ENCODE data around the gene CCDC97. TPM values are rescaled to one million over a fixed set of nuclear protein-coding genes. Genes with fewer than 3 reads are reported as not detected.

CCDC97 gene
- polyA plus RNA-seq, 1 of the 3 experiments (the other 2 are of a cell fraction) = 9.6 TPM

DNA sequence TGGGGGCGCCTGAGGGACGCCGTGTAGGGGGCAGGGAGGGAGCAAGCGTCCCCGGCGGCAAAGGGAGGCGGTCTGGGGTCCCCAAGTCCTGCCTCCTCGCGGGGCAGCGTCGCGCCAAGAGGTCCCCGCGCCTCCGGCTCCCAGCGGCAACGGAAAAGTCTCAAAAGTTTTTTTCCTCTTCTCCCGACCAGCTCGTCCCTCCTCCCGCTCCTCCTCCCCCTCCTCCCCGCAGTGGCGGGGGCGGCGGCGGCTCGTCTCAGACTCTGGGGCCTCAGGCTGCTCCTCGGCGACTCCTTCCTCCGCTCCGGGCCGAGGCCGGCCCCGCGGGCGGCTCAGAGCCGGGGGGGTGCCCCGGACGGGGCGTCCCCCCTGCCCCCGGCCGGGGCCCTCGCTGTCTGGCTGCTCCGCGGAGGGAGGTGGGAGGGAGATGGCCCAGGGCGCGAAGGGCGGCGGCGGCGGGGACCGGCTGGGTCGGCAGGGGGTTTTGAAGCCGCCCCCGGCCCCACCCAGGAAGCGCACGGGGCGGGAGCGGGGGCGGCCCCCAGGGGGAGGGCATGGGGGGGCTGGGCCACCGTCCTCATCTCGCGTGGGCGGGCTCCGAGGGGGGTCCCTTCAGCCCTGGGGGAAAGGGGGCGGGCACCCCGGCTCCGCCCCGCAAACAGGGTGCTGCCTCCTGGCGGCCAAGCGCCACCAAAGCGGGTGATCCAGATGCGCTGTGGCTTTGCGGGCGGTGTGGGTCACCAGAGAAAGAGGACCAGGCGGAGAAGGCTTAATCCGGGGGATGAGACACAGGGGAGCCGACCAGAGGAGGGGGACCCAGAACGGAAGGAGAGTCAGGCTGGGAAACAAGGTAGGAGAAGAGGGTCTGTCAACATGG, 43.7 kb downstream of the CCDC97 start, which contains the start of gene TGFB1 (continued):
- TF ChIP-seq, protein P1, sequence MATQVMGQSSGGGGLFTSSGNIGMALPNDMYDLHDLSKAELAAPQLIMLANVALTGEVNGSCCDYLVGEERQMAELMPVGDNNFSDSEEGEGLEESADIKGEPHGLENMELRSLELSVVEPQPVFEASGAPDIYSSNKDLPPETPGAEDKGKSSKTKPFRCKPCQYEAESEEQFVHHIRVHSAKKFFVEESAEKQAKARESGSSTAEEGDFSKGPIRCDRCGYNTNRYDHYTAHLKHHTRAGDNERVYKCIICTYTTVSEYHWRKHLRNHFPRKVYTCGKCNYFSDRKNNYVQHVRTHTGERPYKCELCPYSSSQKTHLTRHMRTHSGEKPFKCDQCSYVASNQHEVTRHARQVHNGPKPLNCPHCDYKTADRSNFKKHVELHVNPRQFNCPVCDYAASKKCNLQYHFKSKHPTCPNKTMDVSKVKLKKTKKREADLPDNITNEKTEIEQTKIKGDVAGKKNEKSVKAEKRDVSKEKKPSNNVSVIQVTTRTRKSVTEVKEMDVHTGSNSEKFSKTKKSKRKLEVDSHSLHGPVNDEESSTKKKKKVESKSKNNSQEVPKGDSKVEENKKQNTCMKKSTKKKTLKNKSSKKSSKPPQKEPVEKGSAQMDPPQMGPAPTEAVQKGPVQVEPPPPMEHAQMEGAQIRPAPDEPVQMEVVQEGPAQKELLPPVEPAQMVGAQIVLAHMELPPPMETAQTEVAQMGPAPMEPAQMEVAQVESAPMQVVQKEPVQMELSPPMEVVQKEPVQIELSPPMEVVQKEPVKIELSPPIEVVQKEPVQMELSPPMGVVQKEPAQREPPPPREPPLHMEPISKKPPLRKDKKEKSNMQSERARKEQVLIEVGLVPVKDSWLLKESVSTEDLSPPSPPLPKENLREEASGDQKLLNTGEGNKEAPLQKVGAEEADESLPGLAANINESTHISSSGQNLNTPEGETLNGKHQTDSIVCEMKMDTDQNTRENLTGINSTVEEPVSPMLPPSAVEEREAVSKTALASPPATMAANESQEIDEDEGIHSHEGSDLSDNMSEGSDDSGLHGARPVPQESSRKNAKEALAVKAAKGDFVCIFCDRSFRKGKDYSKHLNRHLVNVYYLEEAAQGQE (IDR thresholded peaks at IDR 0.05; ENCODE audit: low read depth, low read length) = 0 out of 2 replicates have a peak, but pooled peaks have one; percentile 1
- peak; percentile 43; the same call in 1 of the 2 replicates for TF ChIP-seq SIN3A (IDR thresholded peaks at IDR 0.05; ENCODE audit: borderline replicate concordance, low read depth, low read length)
- peak; percentile 59; the same call in 1 of the 2 replicates for TF ChIP-seq POLR2AphosphoS5 (IDR thresholded peaks at IDR 0.05; ENCODE audit: low read depth, low read length)

DNA sequence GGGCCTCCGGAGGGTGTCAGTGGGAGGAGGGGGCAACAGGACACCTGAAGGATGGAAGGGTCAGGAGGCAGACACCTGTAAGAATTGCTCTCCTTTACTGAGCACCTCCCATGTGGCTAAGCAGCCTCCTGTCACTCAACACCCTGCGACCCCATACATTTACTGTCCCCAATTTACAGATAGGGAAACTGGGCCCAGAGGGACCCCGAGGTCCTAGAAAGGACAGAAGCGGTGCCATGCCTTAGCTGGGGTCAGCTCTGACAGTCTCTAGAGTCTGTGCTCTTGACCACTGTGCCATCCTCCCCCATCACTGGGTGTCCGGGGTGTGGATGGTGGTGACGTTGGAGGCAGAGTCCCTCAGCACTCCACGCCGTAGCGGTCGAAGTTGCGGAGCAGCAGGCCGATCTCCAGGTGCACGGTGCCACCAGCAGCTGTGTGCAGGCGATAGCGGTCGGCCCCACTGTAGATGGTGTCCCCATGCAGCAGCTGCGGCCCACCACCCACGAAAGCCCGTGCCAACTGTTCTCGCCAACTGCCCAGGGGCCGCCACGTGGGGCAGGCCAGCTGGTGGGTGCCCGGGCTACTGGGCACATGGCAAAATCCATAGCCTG, 44.5 kb downstream of the CCDC97 start:
- Histone ChIP-seq H3K36me3 (replicated peaks in 1 of 2; ENCODE audit: control insufficient read depth in 1 of 2, insufficient read depth in 2 of 2, low read length in 1 of 2) (peaks cover 0 to 6% of the 10 kb centered on the region in 2 experiments), H3K9ac (no peak overlapping the region), H3K4me1 (ENCODE audit: control insufficient read depth in 1 of 2, insufficient read depth in 2 of 2, low read depth in 1 of 2, low read length in 1 of 2) (peaks cover 0 to 34% of the 10 kb centered on the region in 2 experiments; a peak in 2 of 4 replicates), H3K27me3 (ENCODE audit: insufficient read depth) (no peaks in the 10 kb centered on the region), H3K79me2 (ENCODE audit: insufficient read depth) (peaks cover 42% of the 10 kb centered on the region), H3K4me2 (peak overlapping the region; percentile 99; the same call in 1 of the 2 replicates), H3K9me2 (no peaks in the 10 kb centered on the region), H3K4me3 (ENCODE audit: low read depth in 2 of 2, low read length in 1 of 2) (peak overlapping the region; percentile 65 to 99; a peak in 3 of 4 replicates), H3K9me3 (no peaks in the 10 kb centered on the region), H2AFZ (ENCODE audit: low read depth) (no peak overlapping the region), H3F3A (replicated peaks; ENCODE audit: insufficient read depth) (peaks cover 9% of the 10 kb centered on the region), H4K20me1 (ENCODE audit: insufficient read depth) (peaks cover 38% of the 10 kb centered on the region), H3K27ac (ENCODE audit: low read depth in 2 of 2, low read length in 1 of 2) (peak overlapping the region in 1 of 2 experiments; percentile 79; a peak in 2 of 4 replicates)
- POLR2A ChIA-PET = no interaction called here
- no peak for DNase-seq
- WGBS (ENCODE audit: low lambda C conversion rate) = 82% methylated on average over 6 of the region's 23 CpGs
- no peak for TF ChIP-seq FOSL2 (IDR thresholded peaks at IDR 0.05; ENCODE audit: borderline replicate concordance, low read depth)
- TF ChIP-seq, protein P2, sequence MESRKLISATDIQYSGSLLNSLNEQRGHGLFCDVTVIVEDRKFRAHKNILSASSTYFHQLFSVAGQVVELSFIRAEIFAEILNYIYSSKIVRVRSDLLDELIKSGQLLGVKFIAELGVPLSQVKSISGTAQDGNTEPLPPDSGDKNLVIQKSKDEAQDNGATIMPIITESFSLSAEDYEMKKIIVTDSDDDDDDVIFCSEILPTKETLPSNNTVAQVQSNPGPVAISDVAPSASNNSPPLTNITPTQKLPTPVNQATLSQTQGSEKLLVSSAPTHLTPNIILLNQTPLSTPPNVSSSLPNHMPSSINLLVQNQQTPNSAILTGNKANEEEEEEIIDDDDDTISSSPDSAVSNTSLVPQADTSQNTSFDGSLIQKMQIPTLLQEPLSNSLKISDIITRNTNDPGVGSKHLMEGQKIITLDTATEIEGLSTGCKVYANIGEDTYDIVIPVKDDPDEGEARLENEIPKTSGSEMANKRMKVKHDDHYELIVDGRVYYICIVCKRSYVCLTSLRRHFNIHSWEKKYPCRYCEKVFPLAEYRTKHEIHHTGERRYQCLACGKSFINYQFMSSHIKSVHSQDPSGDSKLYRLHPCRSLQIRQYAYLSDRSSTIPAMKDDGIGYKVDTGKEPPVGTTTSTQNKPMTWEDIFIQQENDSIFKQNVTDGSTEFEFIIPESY (IDR thresholded peaks at IDR 0.05; ENCODE audit: borderline replicate concordance, low read depth) = no peak
- no peak for TF ChIP-seq RCOR1 (IDR thresholded peaks at IDR 0.05; ENCODE audit: low read length)
- no peak for TF ChIP-seq RAD21 (IDR thresholded peaks at IDR 0.05; ENCODE audit: low read length)
- no peak for TF ChIP-seq NFIC (IDR thresholded peaks at IDR 0.05; ENCODE audit: borderline replicate concordance)
- no peak for TF ChIP-seq NRF1 (IDR thresholded peaks at IDR 0.05; ENCODE audit: low read depth, low read length)
- TF ChIP-seq, protein P3, sequence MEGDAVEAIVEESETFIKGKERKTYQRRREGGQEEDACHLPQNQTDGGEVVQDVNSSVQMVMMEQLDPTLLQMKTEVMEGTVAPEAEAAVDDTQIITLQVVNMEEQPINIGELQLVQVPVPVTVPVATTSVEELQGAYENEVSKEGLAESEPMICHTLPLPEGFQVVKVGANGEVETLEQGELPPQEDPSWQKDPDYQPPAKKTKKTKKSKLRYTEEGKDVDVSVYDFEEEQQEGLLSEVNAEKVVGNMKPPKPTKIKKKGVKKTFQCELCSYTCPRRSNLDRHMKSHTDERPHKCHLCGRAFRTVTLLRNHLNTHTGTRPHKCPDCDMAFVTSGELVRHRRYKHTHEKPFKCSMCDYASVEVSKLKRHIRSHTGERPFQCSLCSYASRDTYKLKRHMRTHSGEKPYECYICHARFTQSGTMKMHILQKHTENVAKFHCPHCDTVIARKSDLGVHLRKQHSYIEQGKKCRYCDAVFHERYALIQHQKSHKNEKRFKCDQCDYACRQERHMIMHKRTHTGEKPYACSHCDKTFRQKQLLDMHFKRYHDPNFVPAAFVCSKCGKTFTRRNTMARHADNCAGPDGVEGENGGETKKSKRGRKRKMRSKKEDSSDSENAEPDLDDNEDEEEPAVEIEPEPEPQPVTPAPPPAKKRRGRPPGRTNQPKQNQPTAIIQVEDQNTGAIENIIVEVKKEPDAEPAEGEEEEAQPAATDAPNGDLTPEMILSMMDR (IDR thresholded peaks at IDR 0.05) = no peak
- TF ChIP-seq YY1 (IDR thresholded peaks at IDR 0.05; ENCODE audit: low read depth) = no peak
- no peak for TF ChIP-seq ELF1 (IDR thresholded peaks at IDR 0.05)
- TF ChIP-seq, protein P4, sequence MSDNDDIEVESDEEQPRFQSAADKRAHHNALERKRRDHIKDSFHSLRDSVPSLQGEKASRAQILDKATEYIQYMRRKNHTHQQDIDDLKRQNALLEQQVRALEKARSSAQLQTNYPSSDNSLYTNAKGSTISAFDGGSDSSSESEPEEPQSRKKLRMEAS (IDR thresholded peaks at IDR 0.05; ENCODE audit: low read depth) = no peak
- no peak for TF ChIP-seq GABPA (IDR thresholded peaks at IDR 0.05; ENCODE audit: low read depth)
- TF ChIP-seq EZH2phosphoT487 (IDR thresholded peaks at IDR 0.05; ENCODE audit: borderline replicate concordance, low read depth) = no peak
- no peak for TF ChIP-seq JUND (IDR thresholded peaks at IDR 0.05)
- CTCF ChIA-PET = interaction anchor here (0.6 to 3.6 kb wide), 7 partner anchors 9 to 150 kb away, joined by 3 to 15 read pairs (median 5); partner anchors contain the start of genes B9D2, CCDC97 and HNRNPUL1

Measured in SK-N-SH (cell line).